ENCODE results near the gene SLC8A2.
A peak's percentile ranks its signal among the peaks of the same experiment; 100 is the strongest.

The SLC8A2 gene

GRCh38 chr19:47461876-47462275, 9.8 kb downstream of the SLC8A2 start:
- Histone ChIP-seq H4K91ac (ENCODE audit: low read depth, low read length, poor library complexity) (no peak overlapping the region), H3K27me3 (ENCODE audit: control insufficient read depth in 3 of 3, insufficient read depth in 3 of 3, low read depth in 1 of 3, low read length in 3 of 3) (peaks cover 0 to 25% (median 24%) of the 10 kb centered on the region in 3 experiments), H3K9me3 (replicated peaks in 1 of 2; ENCODE audit: control insufficient read depth in 2 of 2, insufficient read depth in 1 of 2, low read depth in 1 of 2, low read length in 2 of 2) (peaks cover 0 to 2% of the 10 kb centered on the region in 2 donors), H2BK120ac (ENCODE audit: low read depth, low read length) (no peak overlapping the region), H3K23ac (ENCODE audit: low read depth, low read length, poor library complexity) (no peak overlapping the region), H4K8ac (ENCODE audit: low read depth, low read length) (no peak overlapping the region), H3K4me1 (ENCODE audit: control insufficient read depth in 2 of 2, insufficient read depth in 1 of 2, low read depth in 1 of 2, low read length in 2 of 2) (no peaks in the 10 kb centered on the region), H2BK12ac (ENCODE audit: low read length) (no peak overlapping the region), H3K18ac (ENCODE audit: low read length) (no peak overlapping the region), H2AFZ (ENCODE audit: low read length) (no peak overlapping the region), H3K79me1 (ENCODE audit: low read depth, low read length) (peaks cover 4% of the 10 kb centered on the region), H3K36me3 (replicated peaks in 1 of 2; ENCODE audit: control insufficient read depth in 2 of 2, insufficient read depth in 2 of 2, low read length in 2 of 2) (no peaks in the 10 kb centered on the region), H2BK5ac (ENCODE audit: low read length) (no peak overlapping the region), H3K4me3 (ENCODE audit: low read length in 2 of 2) (no peak overlapping the region), H3K27ac (replicated peaks; ENCODE audit: low read length) (no peak overlapping the region), H3K4me2 (ENCODE audit: insufficient read depth, low read length, poor library complexity, severe bottlenecking) (no peak overlapping the region), H2AK5ac (ENCODE audit: low read depth, low read length) (no peak overlapping the region), H3K4ac (ENCODE audit: low read length) (no peak overlapping the region), H3K14ac (ENCODE audit: low read length) (no peak overlapping the region), H2BK15ac (ENCODE audit: low read length) (no peak overlapping the region), H3K9ac (ENCODE audit: low read depth, low read length, poor library complexity) (no peak overlapping the region)
- no peak for DNase-seq (ENCODE audit: low spot score)
- WGBS, 2 donors (ENCODE audit: extremely low coverage in 2 of 2, insufficient read length in 2 of 2, insufficient replicate concordance in 1 of 2), result no CpG with 5 or more reads among the region's 5 CpGs

DNA sequence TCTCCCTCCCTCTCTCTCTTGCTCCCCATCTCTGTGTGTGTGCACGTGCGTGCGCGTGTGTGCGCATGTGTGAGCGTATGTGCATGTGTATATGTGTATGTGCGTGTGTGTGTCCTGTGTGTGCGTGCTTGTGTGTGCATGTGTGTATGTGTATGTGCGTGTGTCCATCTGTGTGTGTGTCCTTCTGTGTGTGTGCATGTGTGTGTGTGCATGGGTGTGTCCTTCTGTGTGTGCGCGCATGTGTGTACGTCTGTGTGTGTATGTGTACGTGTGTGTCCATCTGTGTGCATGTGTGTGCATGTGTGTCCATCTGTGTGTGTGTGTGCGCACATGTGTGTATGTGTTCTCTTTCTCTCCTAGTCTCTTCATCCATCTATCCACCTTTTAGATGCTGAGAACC, 12.2 kb downstream of the SLC8A2 start:
- no peak overlapping the region for H2BK15ac ChIP-seq (ENCODE audit: low read length)
- H3K79me1 ChIP-seq (ENCODE audit: low read depth, low read length), result peaks cover 4% of the 10 kb centered on the region
- H3K23ac ChIP-seq (ENCODE audit: low read depth, low read length, poor library complexity), result peak overlapping the region; percentile 62
- H3K4me2 ChIP-seq (ENCODE audit: insufficient read depth, low read length, poor library complexity, severe bottlenecking), result no peak overlapping the region
- H3K9me3 ChIP-seq (replicated peaks in 1 of 2; ENCODE audit: control insufficient read depth in 2 of 2, insufficient read depth in 1 of 2, low read depth in 1 of 2, low read length in 2 of 2), result peaks cover 6 to 10% of the 10 kb centered on the region in 2 donors
- no peak overlapping the region for H2BK5ac ChIP-seq (ENCODE audit: low read length)
- no peak overlapping the region for H2BK120ac ChIP-seq (ENCODE audit: low read depth, low read length)
- H4K91ac ChIP-seq (ENCODE audit: low read depth, low read length, poor library complexity), result no peak overlapping the region
- H3K4me3 ChIP-seq (ENCODE audit: low read length in 2 of 2), result peak overlapping the region in 1 of 2 donors; percentile 24
- H3K4ac ChIP-seq (ENCODE audit: low read length), result no peak overlapping the region
- H3K18ac ChIP-seq (ENCODE audit: low read length), result no peak overlapping the region
- H2AK5ac ChIP-seq (ENCODE audit: low read depth, low read length), result no peak overlapping the region
- H4K8ac ChIP-seq (ENCODE audit: low read depth, low read length), result no peak overlapping the region
- no peaks in the 10 kb centered on the region for H3K4me1 ChIP-seq (ENCODE audit: control insufficient read depth in 2 of 2, insufficient read depth in 1 of 2, low read depth in 1 of 2, low read length in 2 of 2)
- no peaks in the 10 kb centered on the region for H3K36me3 ChIP-seq (replicated peaks in 1 of 2; ENCODE audit: control insufficient read depth in 2 of 2, insufficient read depth in 2 of 2, low read length in 2 of 2)
- H3K27ac ChIP-seq (replicated peaks; ENCODE audit: low read length), result no peak overlapping the region
- no peak overlapping the region for H3K14ac ChIP-seq (ENCODE audit: low read length)
- H3K9ac ChIP-seq (ENCODE audit: low read depth, low read length, poor library complexity), result peak overlapping the region; percentile 52
- H2AFZ ChIP-seq (ENCODE audit: low read length), result no peak overlapping the region
- no peak overlapping the region for H2BK12ac ChIP-seq (ENCODE audit: low read length)
- no peak for DNase-seq (ENCODE audit: low spot score)
- WGBS, 2 donors (ENCODE audit: extremely low coverage in 2 of 2, insufficient read length in 2 of 2, insufficient replicate concordance in 1 of 2), result no CpG with 5 or more reads among the region's 14 CpGs
- H3K27me3 ChIP-seq (ENCODE audit: control insufficient read depth in 3 of 3, insufficient read depth in 3 of 3, low read depth in 1 of 3, low read length in 3 of 3), result peaks cover 0 to 30% (median 25%) of the 10 kb centered on the region in 3 experiments

GRCh38 chr19:47458672-47459071, 13.0 kb downstream of the SLC8A2 start:
- Histone ChIP-seq H2BK120ac (ENCODE audit: low read depth, low read length) (no peak overlapping the region), H3K23ac (ENCODE audit: low read depth, low read length, poor library complexity) (no peak overlapping the region), H2AFZ (ENCODE audit: low read length) (no peak overlapping the region), H3K18ac (ENCODE audit: low read length) (no peak overlapping the region), H2BK12ac (ENCODE audit: low read length) (no peak overlapping the region), H2AK5ac (ENCODE audit: low read depth, low read length) (no peak overlapping the region), H3K4ac (ENCODE audit: low read length) (no peak overlapping the region), H3K4me2 (ENCODE audit: insufficient read depth, low read length, poor library complexity, severe bottlenecking) (no peak overlapping the region), H2BK15ac (ENCODE audit: low read length) (no peak overlapping the region), H3K4me1 (ENCODE audit: control insufficient read depth in 2 of 2, insufficient read depth in 1 of 2, low read depth in 1 of 2, low read length in 2 of 2) (no peaks in the 10 kb centered on the region), H3K9me3 (replicated peaks in 1 of 2; ENCODE audit: control insufficient read depth in 2 of 2, insufficient read depth in 1 of 2, low read depth in 1 of 2, low read length in 2 of 2) (peaks cover 6 to 10% of the 10 kb centered on the region in 2 donors), H3K27ac (replicated peaks; ENCODE audit: low read length) (no peak overlapping the region), H3K36me3 (replicated peaks in 1 of 2; ENCODE audit: control insufficient read depth in 2 of 2, insufficient read depth in 2 of 2, low read length in 2 of 2) (no peaks in the 10 kb centered on the region), H2BK5ac (ENCODE audit: low read length) (no peak overlapping the region), H4K91ac (ENCODE audit: low read depth, low read length, poor library complexity) (no peak overlapping the region), H3K4me3 (ENCODE audit: low read length in 2 of 2) (no peak overlapping the region), H3K79me1 (ENCODE audit: low read depth, low read length) (peaks cover 4% of the 10 kb centered on the region), H4K8ac (ENCODE audit: low read depth, low read length) (no peak overlapping the region), H3K27me3 (ENCODE audit: control insufficient read depth in 3 of 3, insufficient read depth in 3 of 3, low read depth in 1 of 3, low read length in 3 of 3) (peaks cover 0 to 30% (median 25%) of the 10 kb centered on the region in 3 experiments), H3K9ac (ENCODE audit: low read depth, low read length, poor library complexity) (no peak overlapping the region), H3K14ac (ENCODE audit: low read length) (no peak overlapping the region)
- no CpG with 5 or more reads among the region's 5 CpGs for WGBS, 2 donors (ENCODE audit: extremely low coverage in 2 of 2, insufficient read length in 2 of 2, insufficient replicate concordance in 1 of 2)
- DNase-seq (ENCODE audit: low spot score), result no peak

DNA sequence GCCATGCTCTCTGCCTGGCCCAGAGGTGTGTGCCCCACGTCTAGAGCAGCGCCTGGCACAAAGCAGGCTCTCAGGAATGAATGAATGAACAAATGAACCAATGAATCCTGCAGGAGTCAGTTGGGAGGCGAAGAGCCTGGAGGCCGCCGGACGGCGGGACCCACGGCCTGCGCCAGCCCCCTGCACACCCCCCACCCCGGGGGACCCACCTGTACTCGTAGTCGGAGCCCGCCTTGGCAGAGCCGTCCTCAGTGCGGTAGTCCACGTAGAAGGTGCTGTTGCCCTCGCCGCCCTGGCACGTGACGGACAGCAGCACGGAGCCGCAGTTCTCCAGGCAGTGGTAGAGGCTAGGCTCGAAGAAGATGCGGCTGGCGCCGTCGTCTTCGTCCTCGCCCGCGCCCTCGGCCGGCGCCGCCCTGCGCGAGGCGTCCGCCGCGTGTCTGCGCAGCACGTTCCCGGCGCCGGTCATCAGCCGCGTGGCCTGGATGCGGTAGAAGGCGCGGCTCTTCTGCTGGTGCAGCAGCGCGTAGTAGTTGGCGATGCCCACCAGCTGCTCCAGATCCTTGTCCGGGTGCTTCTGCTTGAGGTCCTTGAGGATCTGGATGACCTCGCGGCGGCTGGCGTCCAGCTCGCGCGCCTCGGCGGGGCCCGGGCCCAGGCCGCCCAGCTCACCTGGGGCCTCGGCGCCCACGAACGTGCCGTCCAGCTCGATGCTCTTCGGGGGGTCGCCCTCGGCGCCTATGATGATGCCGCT, 14.8 kb downstream of the SLC8A2 start:
- Histone ChIP-seq H3K9me3 (replicated peaks in 1 of 2; ENCODE audit: control insufficient read depth in 2 of 2, insufficient read depth in 1 of 2, low read depth in 1 of 2, low read length in 2 of 2) (peaks cover 6 to 10% of the 10 kb centered on the region in 2 donors), H3K4me3 (ENCODE audit: low read length in 2 of 2) (peak overlapping the region in 1 of 2 donors; percentile 53), H3K4ac (ENCODE audit: low read length) (no peak overlapping the region), H3K79me1 (ENCODE audit: low read depth, low read length) (peaks cover 4% of the 10 kb centered on the region), H3K36me3 (replicated peaks in 1 of 2; ENCODE audit: control insufficient read depth in 2 of 2, insufficient read depth in 2 of 2, low read length in 2 of 2) (no peaks in the 10 kb centered on the region), H3K4me1 (ENCODE audit: control insufficient read depth in 2 of 2, insufficient read depth in 1 of 2, low read depth in 1 of 2, low read length in 2 of 2) (no peaks in the 10 kb centered on the region), H3K14ac (ENCODE audit: low read length) (peak overlapping the region; percentile 71), H3K9ac (ENCODE audit: low read depth, low read length, poor library complexity) (no peak overlapping the region), H3K27me3 (ENCODE audit: control insufficient read depth in 3 of 3, insufficient read depth in 3 of 3, low read depth in 1 of 3, low read length in 3 of 3) (peaks cover 0 to 30% (median 25%) of the 10 kb centered on the region in 3 experiments), H2BK5ac (ENCODE audit: low read length) (no peak overlapping the region), H3K4me2 (ENCODE audit: insufficient read depth, low read length, poor library complexity, severe bottlenecking) (no peak overlapping the region), H3K23ac (ENCODE audit: low read depth, low read length, poor library complexity) (no peak overlapping the region), H2BK15ac (ENCODE audit: low read length) (no peak overlapping the region), H3K27ac (replicated peaks; ENCODE audit: low read length) (no peak overlapping the region), H4K91ac (ENCODE audit: low read depth, low read length, poor library complexity) (peak overlapping the region; percentile 64), H2BK120ac (ENCODE audit: low read depth, low read length) (no peak overlapping the region), H2BK12ac (ENCODE audit: low read length) (peak overlapping the region; percentile 16), H2AFZ (ENCODE audit: low read length) (no peak overlapping the region), H4K8ac (ENCODE audit: low read depth, low read length) (no peak overlapping the region), H3K18ac (ENCODE audit: low read length) (peak overlapping the region; percentile 28), H2AK5ac (ENCODE audit: low read depth, low read length) (no peak overlapping the region)
- DNase-seq (ENCODE audit: low spot score), result no peak
- no CpG with 5 or more reads among the region's 77 CpGs for WGBS, 2 donors (ENCODE audit: extremely low coverage in 2 of 2, insufficient read length in 2 of 2, insufficient replicate concordance in 1 of 2)

Data from neuronal stem cell (in vitro differentiated cells).